Activated gamma-delta T cell (primary cell): Measurements from ENCODE around the gene PTGES2.

ENCODE experiments used
- DNase-seq: peaks from one replicate; lab custom pipeline; 2025; lab: John Stamatoyannopoulos, UW
- total RNA-seq, 2 donors: gene quantifications; one replicate each; lab custom pipeline; 2026; lab: John Stamatoyannopoulos, UW

The PTGES2 gene
- total RNA-seq, result 55.1 to 63.2 reads per million in 2 donors

- DNase-seq, result peak; percentile 76
These were observed at the start of gene PTGES2 for GRCh38 chr9:128127568-128127989. Gene PTGES2, minus strand, starts transcription at chr9:128127729. Its CDS starts 12 bp downstream, at chr9:128127717.

- DNase-seq, result no peak
These were observed 48.2 kb upstream of the PTGES2 start for GRCh38 chr9:128175726-128176125.

GRCh38 chr9:128175102-128175563 is 47.6 kb upstream of the PTGES2 start:
- DNase-seq, result no peak

- DNase-seq, result no peak
These were observed 46.5 kb upstream of the PTGES2 start for GRCh38 chr9:128174062-128174461.

GRCh38 chr9:128169925-128170324 is 42.4 kb upstream of the PTGES2 start:
- no peak for DNase-seq

GRCh38 chr9:128169492-128169891 is 42.0 kb upstream of the PTGES2 start:
- DNase-seq, result no peak

GRCh38 chr9:128168731-128169308 is 41.3 kb upstream of the PTGES2 start:
- DNase-seq, result no peak

- DNase-seq, result no peak
These were observed 39.7 kb upstream of the PTGES2 start for GRCh38 chr9:128167209-128167608.

- no peak for DNase-seq
These were observed 38.6 kb upstream of the PTGES2 start for GRCh38 chr9:128166169-128166568.

- no peak for DNase-seq
These were observed 36.9 kb upstream of the PTGES2 start for GRCh38 chr9:128164307-128164885.

GRCh38 chr9:128163523-128164306 is 36.2 kb upstream of the PTGES2 start:
- DNase-seq, result no peak

GRCh38 chr9:128163027-128163515 is 35.5 kb upstream of the PTGES2 start:
- DNase-seq, result no peak

GRCh38 chr9:128162215-128163026 is 34.9 kb upstream of the PTGES2 start:
- DNase-seq, result no peak

- no peak for DNase-seq
These were observed 33.8 kb upstream of the PTGES2 start for GRCh38 chr9:128161215-128161902.

GRCh38 chr9:128160603-128160987 is 33.1 kb upstream of the PTGES2 start:
- DNase-seq, result no peak

GRCh38 chr9:128159784-128160602 is 32.5 kb upstream of the PTGES2 start, which contains the start of gene BBLN:
Gene BBLN, plus strand, starts transcription at chr9:128160265. Its CDS starts 143 bp downstream, at chr9:128160408.
- DNase-seq, result peak; percentile 82

GRCh38 chr9:128159522-128159783 is 31.9 kb upstream of the PTGES2 start:
- DNase-seq, result no peak

- no peak for DNase-seq
These were observed 28.4 kb upstream of the PTGES2 start for GRCh38 chr9:128155736-128156500.

GRCh38 chr9:128153947-128154695 is 26.6 kb upstream of the PTGES2 start:
- DNase-seq, result no peak
